KBM-7 (cell line): Measurements from ENCODE around the gene DHX34.
"Not testable (repeated sequence)": the region's sequence is repeated elsewhere in the genome, so short reads cannot be mapped to it uniquely, and the experiment has no call there.

Experiments used
- DNase-seq: peaks from one replicate; pipeline ENCODE4 v3.0.0-alpha.2; 2015
- in situ Hi-C: fragments of 300-500 bp; cut with MboI; formaldehyde crosslinking; loops from 2 replicates; pipeline ENCODE4 v1.14.3; 2020; ENCODE audit warnings: low sequenced_read_pairs, low pct_unique_long_range_greater_than_20kb, mixed read lengths

The DHX34 gene

DNA sequence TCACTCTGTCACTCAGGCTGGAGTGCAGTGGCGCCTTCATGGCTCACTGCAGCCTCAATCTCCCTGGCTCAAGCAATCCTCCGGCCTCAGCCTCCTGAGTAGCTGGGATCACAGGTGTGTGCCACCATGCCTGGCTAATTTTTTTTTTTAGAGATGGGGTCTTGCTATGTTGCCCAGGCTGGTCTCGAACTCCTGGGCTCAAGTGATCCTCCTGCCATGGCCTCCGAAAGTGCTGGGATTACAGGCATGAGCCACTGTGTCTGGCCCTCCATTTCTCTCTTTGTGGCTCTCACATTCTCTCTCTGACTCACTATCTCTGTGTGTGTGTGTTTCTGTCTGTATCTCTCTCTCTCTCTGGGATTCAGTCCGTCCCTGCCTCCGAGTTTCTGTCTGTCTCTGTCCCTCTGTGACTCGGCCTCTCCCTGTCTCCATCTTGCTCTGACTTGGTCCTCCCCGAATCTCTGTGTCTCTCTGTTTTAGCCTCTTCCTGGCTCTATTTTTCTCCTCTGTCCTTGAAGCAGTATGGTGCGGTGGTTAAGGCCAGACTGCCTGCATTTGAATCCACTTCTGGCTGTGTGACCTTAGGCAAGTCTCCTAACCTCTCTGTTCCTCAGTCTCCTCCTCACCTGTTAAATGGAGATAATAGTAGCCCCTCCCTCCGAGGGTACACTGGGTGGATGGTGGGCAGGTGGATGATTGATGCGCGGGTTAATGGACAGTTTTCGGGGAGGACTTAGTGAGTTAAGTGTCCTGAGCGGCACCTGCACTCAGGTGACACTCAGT lies 59.2 kb downstream of the DHX34 start:
- DNase-seq = no peak
- in situ Hi-C loops = loop anchor here (10.0 kb wide), 1 partner anchor 114 kb away; no protein-coding TSS in a partner anchor

DNA sequence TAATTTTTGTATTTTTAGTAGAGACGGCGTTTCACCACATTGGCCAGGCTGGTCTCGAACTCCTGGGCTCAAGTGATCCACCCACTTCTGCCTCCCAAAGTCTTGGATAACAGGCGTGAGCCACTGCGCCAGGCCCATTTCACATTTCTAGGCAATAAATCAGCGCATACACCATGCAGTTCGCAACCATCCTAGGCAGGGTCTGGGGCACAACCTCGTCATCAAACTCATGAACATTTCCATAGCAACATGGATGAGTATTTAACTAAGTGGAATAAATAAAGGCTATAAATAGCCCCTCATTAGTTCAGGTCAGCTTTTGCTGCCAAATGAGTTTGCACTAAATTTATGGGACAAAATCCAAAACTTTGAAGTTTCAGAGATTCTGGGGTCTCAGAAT lies 62.0 kb downstream of the DHX34 start:
- no peak for DNase-seq
- in situ Hi-C loops = no loop called here

DNA sequence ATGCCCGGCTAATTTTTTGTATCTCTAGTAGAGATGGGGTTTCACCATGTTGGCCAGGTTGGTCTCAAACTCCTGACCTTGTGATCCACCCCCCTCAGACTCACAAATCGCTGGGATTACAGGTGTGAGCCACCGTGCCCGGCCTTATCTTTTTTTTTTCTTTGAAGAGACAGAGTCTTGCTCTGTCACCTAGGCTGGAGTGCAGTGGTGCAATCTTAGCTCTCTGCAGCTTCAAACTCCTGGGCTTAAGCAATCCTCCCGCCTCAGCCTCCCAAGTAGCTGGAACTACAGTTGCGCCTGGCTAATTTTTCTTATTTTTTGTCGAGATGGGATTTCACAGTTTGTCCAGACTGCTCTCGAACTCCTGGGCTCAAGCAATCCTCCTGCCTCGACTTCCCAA lies 62.6 kb downstream of the DHX34 start:
- DNase-seq, in situ Hi-C loops: not testable (repeated sequence)

DNA sequence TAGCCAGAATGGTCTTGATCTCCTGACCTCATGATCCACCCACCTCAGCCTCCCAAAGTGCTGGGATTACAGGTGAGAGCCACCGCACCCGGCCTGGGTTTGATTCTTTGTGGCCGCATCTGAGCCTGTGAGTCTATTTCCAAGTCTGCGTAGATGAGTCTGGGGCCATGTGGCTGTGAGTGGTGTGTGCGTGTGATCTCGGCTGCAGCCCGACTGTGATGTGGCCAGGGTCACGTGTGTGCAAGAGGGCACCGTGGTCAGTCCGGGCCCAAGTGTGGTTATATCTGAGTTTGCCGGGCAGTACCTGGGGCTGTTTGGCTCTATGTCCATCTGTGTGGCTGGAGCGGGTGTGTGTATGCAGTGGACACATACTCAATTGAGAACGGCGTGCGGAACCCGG lies 64.8 kb downstream of the DHX34 start:
- DNase-seq = no peak
- in situ Hi-C loops = no loop called here

DNA sequence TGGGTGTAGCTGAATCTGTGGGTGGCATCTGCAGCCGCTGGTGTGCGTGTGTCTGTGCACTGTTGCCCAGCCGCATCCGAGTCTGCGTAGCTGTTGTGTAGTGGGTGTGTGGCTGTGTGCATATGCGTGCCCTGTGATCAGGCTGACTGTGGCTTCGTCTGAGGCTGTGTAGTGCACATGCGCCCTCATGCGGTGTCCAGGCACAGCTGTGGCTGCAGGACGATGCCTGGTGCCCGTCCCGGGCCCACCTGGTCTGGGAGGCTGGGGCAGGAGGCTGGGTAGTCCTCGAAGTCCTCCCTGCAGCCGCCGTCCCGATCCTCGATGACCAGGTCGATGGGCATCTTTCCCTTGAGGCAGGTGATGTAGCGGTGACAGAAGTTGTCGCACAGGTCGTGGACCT lies 65.4 kb downstream of the DHX34 start:
- in situ Hi-C loops = no loop called here
- DNase-seq = peak; percentile 56

DNA sequence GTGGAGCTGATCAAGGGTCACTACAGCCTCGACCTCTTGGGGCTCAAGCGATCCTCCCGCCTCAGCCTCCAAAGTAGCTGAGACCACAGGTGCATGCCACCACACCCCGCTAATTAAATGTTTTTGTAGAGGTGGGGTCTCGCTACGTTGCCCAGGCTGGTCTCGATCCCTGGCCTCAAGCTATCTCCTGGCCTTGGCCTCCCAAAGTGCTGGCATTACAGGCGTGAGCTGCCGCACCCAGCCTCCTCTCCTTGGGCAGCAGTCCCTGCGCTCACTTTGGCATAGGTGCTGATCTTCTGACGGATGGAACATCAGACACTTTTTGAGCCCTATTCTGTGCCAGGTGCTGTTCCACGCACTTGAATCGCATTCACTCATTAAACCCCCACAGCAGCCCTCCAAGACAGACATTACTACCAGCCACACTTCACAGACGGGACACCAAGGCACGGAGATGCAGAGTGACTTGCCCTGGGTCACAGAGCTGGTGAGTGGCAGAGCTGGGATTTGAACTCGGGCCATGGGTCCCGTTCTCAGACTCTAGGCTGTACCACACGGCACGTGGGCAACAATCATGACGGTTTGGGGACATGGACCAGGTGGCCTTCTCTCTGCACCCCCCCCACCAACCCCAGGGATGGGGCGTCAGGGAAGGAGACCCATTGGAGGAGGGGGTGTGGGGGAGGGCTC lies 67.0 kb downstream of the DHX34 start:
- no peak for DNase-seq
- in situ Hi-C loops = no loop called here

DNA sequence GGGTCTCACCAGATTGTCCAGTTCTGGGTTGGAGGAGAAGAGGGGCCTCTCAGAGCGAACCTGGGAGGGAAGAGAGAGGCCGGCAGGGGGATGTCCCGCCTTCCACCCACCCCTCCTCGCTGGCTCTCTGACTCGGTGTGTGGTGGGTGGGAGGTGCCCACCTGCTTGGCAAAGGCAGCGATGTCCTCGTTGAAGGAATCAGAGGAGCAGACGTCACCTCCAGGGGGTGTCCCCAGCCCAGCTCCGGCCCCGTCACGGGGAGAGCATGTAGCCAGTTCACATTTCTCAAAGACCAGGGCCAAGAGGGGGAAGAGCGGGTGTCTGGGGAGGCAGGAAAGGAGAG lies 67.5 kb downstream of the DHX34 start:
- in situ Hi-C loops = no loop called here
- no peak for DNase-seq

DNA sequence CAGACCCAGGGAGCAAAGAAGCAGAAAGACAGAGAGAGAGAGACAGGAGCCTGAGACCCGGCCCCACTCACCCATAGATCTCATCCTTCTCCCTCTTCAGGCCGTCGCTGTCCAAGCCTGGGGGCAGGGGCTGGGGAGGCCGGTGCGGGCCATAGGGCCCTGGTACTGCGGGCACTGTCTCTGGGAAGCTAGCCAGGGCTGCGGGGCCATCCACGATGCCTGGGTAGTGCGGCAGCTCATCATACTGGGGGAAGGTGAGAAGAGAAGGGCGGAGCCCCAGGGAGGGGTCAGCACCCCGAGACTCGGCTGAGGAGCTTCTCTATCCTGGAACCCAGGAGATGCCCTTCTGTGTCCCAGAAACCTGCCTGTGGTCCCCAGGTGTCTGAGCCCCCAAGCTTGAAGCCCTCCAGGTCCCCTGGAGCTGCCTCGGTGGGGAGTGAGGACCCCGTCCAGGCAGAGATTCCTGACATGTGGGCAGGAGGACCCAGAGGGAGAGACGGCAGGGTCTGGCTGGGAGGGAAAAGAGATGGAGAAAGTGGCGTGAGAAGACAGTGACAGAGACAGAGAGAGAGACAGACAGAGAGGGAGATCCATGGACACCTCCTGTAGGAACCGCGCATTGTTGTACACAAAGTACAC lies 68.1 kb downstream of the DHX34 start:
- DNase-seq = no peak
- in situ Hi-C loops = no loop called here

DNA sequence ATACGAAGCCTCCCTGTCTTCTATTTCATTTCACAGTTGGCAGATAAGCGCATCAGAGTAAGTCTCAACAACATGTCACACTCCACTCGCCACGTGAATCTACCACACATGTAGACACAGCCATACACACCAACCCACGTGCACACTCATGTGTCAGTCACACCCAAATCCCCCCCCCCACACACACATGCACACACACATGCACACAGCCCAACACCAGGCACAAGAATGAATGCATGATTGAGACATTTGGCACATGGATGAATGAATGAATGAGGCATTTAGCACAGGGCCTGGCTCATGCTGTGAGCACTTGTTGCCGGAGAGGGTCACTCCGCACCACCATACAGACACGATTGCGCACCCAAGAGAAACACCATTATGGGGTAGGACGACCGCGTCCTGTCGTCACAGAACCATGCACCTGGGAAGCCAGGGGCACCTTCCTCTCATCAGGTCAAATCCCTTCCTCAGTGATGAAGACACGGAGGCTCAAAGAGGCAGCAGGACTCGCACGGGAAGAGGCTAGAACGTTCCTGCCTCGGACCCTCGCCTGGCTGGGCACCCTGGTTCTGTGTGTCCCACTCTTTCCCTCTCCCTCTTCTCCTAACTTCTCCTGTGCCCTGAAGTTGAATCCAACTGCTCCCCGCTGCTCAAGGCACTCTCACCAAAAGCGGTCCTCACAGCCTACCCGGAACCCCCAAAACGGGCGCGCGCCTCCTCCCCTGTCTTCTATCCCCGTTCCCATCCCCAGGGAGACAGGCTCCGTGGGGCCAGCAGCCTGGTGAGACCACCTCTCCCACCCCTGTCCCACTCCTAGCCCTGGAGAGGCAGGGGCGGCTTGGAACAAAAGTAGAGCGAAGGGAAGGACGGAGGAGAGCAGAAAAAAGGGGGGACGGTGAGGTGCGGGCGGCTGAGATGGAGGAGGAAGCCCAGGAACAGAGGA lies 68.9 kb downstream of the DHX34 start:
- DNase-seq = no peak
- in situ Hi-C loops = no loop called here

DNA sequence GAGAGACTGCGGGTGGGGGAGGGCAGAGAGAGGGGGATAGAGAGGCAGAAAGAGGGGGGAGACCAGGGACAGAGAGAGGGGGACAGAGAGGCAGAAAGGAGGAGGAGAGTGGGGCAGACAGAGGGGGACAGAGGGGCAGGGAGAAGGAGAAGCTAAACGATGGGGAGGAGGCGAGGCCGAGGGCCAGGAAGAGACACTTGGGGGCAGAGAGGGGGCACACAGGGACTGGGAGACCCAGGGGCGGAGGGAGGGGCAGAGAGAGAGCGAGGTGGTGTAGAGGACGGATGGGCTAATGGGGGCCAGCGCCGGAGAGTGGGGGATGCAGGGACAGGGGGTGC lies 69.5 kb downstream of the DHX34 start:
- DNase-seq = no peak
- in situ Hi-C loops = no loop called here

DNA sequence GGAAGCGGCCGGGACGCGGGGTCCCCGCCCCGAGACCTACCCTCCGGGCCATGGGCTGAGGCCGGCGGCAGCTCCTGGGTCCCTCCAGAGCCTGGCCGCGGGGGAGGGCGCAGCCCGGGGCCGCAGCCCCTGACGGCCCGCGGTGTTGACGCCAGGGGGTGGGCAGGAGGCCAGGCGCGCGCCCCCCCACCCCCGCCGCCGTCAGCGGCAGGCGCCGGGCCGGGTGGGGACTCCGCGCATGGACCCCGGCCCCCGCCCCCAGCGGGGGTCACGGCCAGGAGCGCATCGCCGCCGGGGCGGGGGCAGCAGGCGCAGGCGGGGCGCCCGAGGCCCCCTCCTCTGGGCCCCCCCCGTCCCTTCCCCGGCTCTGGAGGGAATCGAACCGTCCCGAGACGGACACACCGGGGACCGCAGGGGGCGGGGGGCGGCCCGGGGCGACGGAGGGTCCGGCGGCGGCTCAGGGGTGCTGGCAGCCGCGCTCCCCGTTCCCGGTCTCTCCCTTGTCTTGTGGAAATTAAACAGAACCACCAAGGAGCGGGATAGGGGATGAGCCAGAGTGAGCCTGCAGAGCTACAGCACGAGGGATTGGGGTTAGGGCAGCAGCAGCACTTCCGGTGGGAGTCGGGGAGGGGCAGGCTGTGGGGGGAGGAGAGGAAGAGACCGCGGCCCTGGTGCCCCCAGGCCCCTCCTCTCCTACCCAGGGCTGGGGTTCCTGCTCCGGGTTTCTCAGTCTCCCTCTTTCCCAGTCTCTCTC lies 70.1 kb downstream of the DHX34 start, which contains the start of gene MEIS3:
Gene MEIS3 (minus strand): TSS at position 498 of the 754 bp plus-strand sequence. CDS start 446 bp downstream, at position 52.
- no peak for DNase-seq
- in situ Hi-C loops = no loop called here

DNA sequence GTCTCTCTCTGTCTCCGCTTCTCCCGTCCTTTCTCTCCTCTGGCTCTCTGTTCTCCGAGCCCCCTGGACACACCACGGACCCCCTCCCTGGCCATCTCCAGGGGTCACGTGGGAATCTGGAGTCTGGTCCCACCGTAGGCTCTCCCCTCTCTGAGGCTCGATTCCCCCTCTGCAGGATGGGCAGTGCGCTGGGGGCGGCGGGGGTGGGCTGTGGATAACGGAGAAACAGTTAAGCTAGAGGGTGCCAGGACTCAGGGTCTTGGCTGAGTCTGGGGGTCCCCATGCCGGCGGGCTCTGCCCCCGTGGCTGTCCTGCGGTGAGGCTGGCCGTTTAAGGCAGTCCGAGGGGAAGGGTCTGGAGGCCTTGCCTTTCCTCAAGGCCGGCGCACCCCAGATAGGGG lies 70.7 kb downstream of the DHX34 start:
- no peak for DNase-seq
- in situ Hi-C loops = no loop called here

DNA sequence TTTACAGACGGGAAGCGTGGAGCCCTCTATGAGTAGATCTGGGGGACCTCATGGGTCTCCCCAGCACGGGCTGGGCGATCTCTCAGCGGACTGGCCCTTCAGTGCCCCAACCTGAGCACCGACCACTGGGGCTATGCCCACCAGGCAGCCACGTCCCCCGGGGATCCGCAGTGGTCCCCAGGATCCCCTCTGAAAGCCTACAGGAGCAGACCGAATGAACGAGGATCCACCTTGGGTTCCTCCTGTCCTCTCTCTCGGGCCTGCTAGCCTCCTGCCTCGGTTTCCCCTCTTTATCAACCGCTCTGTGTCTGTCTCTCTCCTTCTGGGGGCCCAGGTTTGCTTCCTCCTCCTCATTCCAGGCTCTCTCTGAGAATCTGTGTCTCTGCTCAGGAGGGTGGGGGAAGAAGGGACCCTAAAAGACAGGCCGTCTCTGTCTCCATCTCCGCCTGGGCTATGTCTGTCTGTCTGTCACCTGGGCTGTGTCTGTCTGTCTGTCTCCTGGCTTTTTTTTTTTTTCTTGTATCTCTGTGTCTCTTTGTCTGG lies 72.2 kb downstream of the DHX34 start:
- no peak for DNase-seq
- in situ Hi-C loops = no loop called here

DNA sequence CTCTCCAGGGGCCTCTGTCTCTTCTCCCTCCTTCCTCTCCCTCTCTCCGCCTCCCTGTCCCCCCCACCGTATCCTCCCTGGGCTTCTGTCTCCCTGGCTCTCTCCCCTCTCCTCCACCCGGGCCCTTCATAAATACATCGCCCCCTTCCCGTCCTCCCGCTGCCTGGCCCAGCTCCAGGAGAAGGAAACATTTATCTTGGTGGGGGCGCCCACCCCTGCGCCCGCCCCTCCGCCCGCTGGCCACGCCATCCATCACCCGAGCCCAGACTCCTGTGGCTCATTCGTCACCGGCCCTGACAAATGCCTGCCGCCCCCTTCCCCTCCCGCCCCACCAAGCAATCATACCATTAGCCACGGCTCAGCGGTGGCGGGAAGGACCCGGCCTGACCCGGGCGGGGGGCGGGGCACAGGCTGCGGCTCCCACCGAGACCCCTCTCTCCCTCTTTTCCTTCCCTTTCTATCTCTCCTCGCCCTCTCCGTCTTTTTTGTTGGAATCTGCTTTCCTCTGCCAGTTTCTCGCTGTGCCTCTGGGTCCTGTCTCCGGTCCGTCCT lies 72.8 kb downstream of the DHX34 start:
- in situ Hi-C loops = no loop called here
- no peak for DNase-seq

DNA sequence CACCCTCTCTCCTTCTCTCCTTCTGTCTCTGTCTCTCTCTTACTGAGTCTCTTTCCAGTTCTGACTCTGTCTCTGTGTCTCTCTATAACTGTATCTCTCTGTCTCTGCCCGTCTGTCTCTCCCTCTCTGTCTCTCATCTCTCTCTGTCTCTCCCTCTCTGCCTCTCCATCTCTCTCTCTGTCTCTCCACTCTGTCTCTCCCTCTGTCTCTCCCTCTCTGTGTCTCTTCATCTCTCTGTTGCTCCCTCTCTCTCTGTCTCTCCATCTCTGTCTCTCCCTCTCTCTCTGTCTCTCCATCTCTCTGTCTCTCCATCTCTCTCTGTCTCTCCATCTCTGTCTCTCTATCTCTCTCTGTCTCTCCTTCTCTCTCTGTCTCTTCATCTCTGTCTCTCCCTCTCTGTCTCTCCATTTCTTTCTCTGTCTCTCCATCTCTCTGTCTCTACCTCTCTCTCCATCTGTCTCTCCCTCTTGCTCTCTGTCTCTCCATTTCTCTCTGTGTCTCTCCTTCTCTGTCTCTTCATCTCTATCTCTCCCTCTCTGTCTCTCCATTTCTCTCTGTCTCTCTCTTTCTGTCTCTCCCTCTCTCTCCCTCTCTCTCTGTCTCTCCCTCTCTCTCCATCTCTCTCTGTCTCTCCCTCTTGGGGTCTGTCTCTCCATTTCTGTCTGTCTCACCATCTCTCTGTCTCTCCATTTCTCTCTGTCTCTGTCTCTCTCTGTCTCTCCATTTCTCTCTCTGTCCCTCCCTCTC lies 73.5 kb downstream of the DHX34 start:
- DNase-seq = no peak
- in situ Hi-C loops = no loop called here

DNA sequence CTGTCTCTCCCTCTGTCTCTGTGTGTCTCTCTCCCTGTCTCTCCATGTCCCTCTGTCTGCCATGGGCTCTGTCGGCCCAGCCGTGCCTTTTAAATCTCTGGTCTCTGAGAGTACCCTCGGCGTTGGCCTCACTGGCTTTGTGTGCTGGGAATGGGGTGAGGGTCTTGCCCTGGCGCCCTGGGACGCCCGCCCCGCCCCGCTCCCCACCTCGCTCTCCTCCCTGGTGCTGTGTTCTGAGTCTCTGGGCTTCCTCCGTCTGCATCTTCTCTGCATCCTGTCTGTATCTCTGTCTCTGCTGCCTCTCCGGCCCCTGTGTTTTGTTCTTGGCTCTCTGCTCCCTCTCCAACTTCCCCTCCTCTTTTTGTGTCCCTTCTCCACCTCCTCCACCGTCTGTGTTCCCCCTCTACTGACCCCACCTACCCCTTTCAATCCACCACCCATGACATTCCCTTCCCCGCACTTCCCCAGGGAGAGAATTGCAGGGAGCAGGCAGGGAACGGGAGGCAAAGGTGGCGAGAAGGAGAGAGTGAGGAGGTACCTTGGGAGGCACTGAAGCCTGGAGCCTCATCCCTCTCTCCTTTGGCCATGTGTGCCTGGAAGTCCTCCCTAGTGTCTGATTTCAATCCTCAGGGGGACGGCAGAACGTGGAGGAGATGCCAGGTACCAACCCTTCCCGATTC lies 74.2 kb downstream of the DHX34 start:
- in situ Hi-C loops = no loop called here
- DNase-seq = no peak
